HG02610 (cell line): ENCODE data around the gene IGFBP4.

Source experiments
- ATAC-seq: cut with Tn5 transposase; IDR thresholded peaks from one replicate; pipeline ENCODE4 v1.9.1; 2021; ENCODE audit warnings: mild to moderate bottlenecking, moderate library complexity; ENCODE audit not compliant: unreplicated experiment

IGFBP4 gene

DNA sequence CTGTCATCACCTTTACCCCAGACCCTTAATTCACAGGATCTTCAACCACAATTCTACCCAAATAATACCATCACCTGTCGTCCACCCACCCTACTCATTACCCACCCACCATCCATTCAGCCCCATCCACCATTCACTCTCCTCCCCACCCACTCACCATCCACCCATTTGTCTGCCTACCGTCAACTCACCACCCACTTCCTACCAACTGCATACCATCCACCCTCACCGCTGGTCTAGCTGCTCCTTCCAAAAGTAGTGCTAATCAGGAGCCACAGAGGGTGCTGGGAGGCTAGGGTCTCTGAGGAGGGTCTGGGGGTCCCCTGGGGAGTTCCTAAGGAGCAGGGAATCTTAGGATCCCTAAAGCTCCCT, 12.0 kb upstream of the IGFBP4 start:
- no peak for ATAC-seq

DNA sequence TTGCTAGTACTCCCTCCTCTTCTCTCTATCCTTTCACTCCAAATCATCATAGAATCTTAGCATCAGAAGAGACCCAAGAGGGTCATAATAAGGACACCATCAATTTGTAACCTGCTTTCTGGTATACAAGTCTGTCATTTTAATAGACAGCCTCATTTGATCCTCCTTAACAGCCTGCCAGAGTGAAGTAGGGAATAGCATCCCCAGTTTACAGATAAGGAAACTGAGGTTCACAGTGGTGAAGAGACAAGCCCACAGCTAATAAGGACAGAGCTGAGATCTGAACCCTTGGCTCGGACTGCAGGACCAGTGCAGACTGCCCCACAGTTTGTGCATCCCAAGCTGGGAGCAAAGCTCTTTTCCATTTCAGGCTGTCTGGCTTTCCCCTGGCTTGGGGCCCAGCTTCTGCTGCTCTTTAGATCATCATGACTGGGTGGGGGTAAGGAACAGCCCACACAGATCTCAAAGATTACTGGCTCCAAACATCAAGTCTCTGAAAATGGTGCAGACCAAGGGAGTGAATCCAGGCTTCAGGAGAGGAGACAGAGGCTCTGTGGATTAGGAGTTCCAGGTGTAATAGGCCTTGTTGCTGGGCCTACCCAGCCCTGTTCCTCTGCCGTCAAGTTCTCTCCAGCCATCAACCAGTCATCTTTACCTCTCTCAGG, 10.3 kb upstream of the IGFBP4 start:
- no peak for ATAC-seq

GRCh38 chr17:40433551-40434415, 9.5 kb upstream of the IGFBP4 start:
- ATAC-seq: no peak

GRCh38 chr17:40436636-40437035, 6.6 kb upstream of the IGFBP4 start:
- ATAC-seq: no peak

- ATAC-seq: no peak
Measured at GRCh38 chr17:40437095-40437732, 6.0 kb upstream of the IGFBP4 start.

GRCh38 chr17:40440166-40440565, 3.1 kb upstream of the IGFBP4 start:
- ATAC-seq: no peak

- ATAC-seq: no peak
Measured at GRCh38 chr17:40442392-40443195, 656 bp upstream of the IGFBP4 start.

GRCh38 chr17:40443988-40444899, 994 bp downstream of the IGFBP4 start:
- no peak for ATAC-seq

DNA sequence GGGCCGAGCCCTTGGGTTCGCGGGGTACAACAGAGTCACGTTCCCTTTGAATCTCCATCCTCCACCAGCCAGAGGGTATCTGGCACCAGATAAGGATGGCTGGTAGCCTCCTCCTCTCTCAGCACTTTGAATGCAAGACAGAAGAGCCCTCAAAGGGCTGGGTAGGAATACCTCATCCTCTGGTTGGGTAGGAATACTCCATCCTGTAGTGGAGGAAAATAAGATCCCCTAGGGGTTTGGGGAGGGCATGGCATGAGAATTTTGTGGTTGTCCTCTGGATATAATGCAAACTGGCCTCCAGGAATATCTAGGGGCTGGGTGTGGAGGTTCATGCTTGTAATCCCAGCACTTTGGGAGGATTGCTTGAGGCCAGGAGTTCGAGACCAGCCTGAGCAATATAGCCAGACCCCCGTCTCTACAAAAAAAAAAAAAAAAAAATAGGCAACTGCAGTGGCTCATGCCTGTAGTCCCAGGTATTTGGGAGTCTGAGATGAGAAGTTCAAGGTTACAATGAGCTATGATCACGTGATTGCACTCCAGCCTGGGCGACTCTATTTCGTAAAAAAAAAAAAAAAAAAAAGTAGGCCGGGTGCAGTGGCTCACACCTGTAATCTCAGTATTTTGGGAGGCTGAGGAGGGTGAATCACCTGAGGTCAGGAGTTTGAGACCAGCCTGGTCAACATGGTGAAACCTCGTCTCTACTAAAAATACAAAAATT, 2.7 kb downstream of the IGFBP4 start:
- no peak for ATAC-seq

- no peak for ATAC-seq
Measured at GRCh38 chr17:40447148-40447644, 3.9 kb downstream of the IGFBP4 start.

GRCh38 chr17:40447806-40448205, 4.6 kb downstream of the IGFBP4 start:
- no peak for ATAC-seq

GRCh38 chr17:40448213-40448638, 5.0 kb downstream of the IGFBP4 start:
- ATAC-seq: no peak

DNA sequence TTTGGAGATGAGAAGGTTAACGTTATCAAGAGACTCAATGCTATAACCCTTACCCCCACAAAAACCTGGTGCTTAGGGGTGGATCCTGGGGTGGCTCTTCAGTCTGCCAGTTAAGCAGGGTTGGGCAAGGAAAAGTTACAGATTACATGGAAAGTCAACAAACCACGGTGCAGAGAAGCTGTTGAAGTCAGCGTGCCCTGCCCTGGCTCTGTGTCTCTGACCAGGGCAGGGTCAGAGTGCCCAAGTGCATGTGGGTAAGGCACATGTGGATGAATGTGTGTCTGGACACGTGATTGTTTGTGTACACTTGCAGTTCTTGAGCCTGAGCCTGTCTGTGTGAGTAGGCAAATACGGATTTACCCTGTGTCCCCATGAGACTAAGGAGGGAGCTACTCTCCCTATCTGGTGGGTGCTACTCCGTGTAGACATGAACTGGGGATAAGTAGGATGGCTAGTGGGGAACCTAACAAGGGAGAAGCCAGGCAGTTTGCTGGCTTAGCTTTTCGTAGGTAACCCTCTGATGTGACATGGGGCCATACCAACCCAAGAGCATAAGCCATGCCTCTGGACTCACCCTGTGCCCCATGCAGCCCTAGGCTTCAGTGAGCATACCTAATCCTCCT, 5.5 kb downstream of the IGFBP4 start:
- ATAC-seq: no peak

DNA sequence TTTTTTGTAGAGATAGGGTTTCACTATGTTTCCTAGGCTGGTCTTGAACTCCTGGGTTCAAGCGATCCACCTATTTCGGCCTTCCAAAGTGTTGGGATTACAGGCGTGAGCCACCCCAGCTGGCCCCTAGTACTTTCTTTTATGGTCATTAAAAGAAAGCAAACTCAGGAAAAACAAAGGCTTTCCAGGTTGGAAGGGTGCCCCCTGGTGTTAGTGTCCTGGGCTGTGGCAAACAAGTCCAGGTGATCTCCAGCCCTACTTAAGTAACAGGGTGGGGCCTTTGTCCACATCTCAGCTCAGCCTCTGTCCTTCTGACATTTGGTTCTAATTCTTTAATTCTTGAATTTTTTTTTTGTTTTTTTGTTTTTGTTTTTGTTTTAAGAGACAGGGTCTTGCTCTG, 6.9 kb downstream of the IGFBP4 start:
- ATAC-seq: no peak

DNA sequence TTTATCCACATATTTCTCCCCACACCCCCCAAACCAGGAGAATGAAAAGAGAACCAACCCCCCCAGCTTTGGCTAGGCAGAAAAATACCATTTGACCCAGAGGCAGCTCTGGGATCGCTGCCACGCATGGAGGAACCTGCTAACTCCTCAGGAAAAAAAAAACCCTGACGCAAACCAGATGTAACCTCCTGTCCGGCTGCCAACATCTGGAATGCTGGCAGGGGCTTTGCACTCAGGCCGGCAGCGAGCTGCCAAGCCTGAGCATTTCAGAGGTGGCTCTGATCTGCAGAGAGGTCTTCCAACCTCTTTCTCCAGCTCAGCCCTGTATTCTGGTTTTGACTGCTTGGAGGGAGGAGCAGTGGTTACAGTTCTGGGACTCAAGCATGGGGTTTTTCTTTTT, 8.2 kb downstream of the IGFBP4 start:
- ATAC-seq: no peak

GRCh38 chr17:40452216-40452787, 9.1 kb downstream of the IGFBP4 start:
- ATAC-seq: no peak

GRCh38 chr17:40452921-40453378, 9.7 kb downstream of the IGFBP4 start:
- no peak for ATAC-seq

DNA sequence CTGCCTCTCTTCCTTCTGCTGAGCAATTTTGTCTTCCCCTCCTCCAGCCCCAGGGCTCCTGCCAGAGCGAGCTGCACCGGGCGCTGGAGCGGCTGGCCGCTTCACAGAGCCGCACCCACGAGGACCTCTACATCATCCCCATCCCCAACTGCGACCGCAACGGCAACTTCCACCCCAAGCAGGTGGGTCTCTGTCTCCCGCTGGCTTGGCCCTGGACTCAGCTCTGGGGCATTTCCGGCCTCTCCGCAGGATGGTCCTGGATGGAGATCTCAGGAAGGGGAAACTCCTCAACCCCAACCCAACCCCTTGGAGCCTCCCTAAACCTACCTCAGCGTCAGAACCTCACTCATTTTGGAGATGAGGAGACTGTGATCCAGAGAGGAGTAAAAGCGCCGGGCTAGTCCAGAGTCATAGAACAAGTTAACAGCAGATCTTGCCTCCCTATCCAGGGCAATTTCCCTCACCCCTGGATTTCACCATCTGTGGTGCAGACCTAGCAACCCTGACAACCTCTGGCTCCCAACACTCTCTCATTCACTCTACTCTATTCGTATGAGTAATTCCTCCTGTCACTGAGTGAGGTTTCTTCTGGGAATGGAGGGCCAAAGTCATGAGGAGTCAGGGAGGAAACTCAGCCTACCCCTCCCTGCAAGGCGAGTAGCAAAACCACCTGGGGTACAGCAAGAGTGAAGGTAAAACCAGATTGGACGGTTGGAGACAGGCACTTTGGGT, 10.8 kb downstream of the IGFBP4 start:
- no peak for ATAC-seq
